Stimulated activated CD4-positive, alpha-beta T cell treated with anti-CD3 and anti-CD28 coated beads, Interleukin-12 subunit alpha, Interleukin-12 subunit beta, amount 100 ng/mL, for 4 hours (primary cell): ENCODE results near the gene MBIP.
"Not testable (repeated sequence)": the region's sequence is repeated elsewhere in the genome, so short reads cannot be mapped to it uniquely, and the experiment has no call there.

Source experiments
- DNase-seq: peaks from one replicate; pipeline ENCODE4 v3.0.0-alpha.2; 2020

The MBIP gene

GRCh38 chr14:36320200-36320896, at the start of gene MBIP:
TSS of gene MBIP (minus strand) at chr14:36320637. CDS start at chr14:36320588, 49 bp downstream.
- peak; percentile 85 for DNase-seq

GRCh38 chr14:36367985-36368774, 47.7 kb upstream of the MBIP start:
- DNase-seq, result no peak

- DNase-seq, result no peak
These were observed 45.3 kb upstream of the MBIP start for GRCh38 chr14:36365766-36366165.

GRCh38 chr14:36363704-36364103, 43.3 kb upstream of the MBIP start:
- DNase-seq, result no peak

- DNase-seq, result no peak
These were observed 42.2 kb upstream of the MBIP start for GRCh38 chr14:36362648-36363047.

GRCh38 chr14:36361210-36361853, 40.9 kb upstream of the MBIP start:
- DNase-seq, result no peak

- DNase-seq, result no peak
These were observed 36.4 kb upstream of the MBIP start for GRCh38 chr14:36356862-36357261.

- DNase-seq, result no peak
These were observed 25.6 kb upstream of the MBIP start for GRCh38 chr14:36346052-36346451.

- no peak for DNase-seq
These were observed 23.8 kb upstream of the MBIP start for GRCh38 chr14:36344211-36344610.

- not testable (repeated sequence) for DNase-seq
These were observed 21.4 kb upstream of the MBIP start for GRCh38 chr14:36341811-36342210.

- DNase-seq, result no peak
These were observed 19.9 kb upstream of the MBIP start for GRCh38 chr14:36340276-36340890.

- no peak for DNase-seq
These were observed 19.4 kb upstream of the MBIP start for GRCh38 chr14:36339816-36340215.

GRCh38 chr14:36333119-36333518, 12.7 kb upstream of the MBIP start:
- no peak for DNase-seq

GRCh38 chr14:36327573-36327972, 7.1 kb upstream of the MBIP start:
- not testable (repeated sequence) for DNase-seq

GRCh38 chr14:36325853-36326252, 5.4 kb upstream of the MBIP start:
- no peak for DNase-seq

GRCh38 chr14:36324897-36325296, 4.5 kb upstream of the MBIP start:
- no peak for DNase-seq

- DNase-seq, result no peak
These were observed 502 bp upstream of the MBIP start for GRCh38 chr14:36320897-36321381.

- DNase-seq, result no peak
These were observed 588 bp downstream of the MBIP start for GRCh38 chr14:36319899-36320199.

GRCh38 chr14:36317650-36318049, 2.8 kb downstream of the MBIP start:
- no peak for DNase-seq

GRCh38 chr14:36316131-36316530, 4.3 kb downstream of the MBIP start:
- DNase-seq, result no peak

GRCh38 chr14:36315159-36315853, 5.1 kb downstream of the MBIP start:
- peak; percentile 17 for DNase-seq

- no peak for DNase-seq
These were observed 6.5 kb downstream of the MBIP start for GRCh38 chr14:36313898-36314297.

GRCh38 chr14:36313206-36313605, 7.2 kb downstream of the MBIP start:
- no peak for DNase-seq
